Lower leg skin (tissue), 3 donors: ENCODE measurements around the gene ARL17B.
"Not testable (repeated sequence)": the region's sequence is repeated elsewhere in the genome, so short reads cannot be mapped to it uniquely, and the experiment has no call there.

ENCODE experiments used
- POLR2A ChIP-seq, 2 donors: fragments of 450-650 bp; IDR thresholded peaks; one replicate each; pipeline ENCODE4 v1.6.1; 2016 to 2017; ENCODE audit warnings: antibody characterized with exemption in 2 of 2, mild to moderate bottlenecking in 1 of 2, moderate library complexity in 1 of 2
- TF ChIP-seq, protein P1 (sequence below), 3 donors: fragments of 450-650 bp; IDR thresholded peaks; one replicate each; pipeline ENCODE4 v1.5.1; 2016; ENCODE audit warnings: antibody characterized with exemption in 3 of 3, mild to moderate bottlenecking in 3 of 3, moderate library complexity in 2 of 3

DNA sequence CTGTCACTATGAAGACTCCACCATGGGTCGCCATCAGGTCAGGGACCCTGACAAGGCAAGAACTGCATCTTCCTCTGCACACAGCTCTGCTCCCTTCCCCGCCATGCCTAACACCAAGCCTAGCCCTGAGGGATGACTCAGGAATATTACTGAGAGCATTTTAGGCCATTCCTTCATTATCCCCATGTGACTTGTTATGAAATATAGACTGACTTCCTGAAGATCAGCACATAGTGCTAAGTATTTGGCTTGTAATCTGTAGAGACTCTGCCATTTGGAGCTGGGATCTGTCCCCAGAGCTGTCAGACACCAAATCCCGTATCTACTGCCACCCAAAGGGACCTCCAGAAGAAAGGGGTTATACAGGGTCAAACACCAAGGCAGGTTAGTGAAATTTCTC is 19.4 kb downstream of the ARL17B start:
- TF ChIP-seq, protein P1, sequence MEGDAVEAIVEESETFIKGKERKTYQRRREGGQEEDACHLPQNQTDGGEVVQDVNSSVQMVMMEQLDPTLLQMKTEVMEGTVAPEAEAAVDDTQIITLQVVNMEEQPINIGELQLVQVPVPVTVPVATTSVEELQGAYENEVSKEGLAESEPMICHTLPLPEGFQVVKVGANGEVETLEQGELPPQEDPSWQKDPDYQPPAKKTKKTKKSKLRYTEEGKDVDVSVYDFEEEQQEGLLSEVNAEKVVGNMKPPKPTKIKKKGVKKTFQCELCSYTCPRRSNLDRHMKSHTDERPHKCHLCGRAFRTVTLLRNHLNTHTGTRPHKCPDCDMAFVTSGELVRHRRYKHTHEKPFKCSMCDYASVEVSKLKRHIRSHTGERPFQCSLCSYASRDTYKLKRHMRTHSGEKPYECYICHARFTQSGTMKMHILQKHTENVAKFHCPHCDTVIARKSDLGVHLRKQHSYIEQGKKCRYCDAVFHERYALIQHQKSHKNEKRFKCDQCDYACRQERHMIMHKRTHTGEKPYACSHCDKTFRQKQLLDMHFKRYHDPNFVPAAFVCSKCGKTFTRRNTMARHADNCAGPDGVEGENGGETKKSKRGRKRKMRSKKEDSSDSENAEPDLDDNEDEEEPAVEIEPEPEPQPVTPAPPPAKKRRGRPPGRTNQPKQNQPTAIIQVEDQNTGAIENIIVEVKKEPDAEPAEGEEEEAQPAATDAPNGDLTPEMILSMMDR (IDR thresholded peaks at IDR 0.05) = not testable (repeated sequence)
- TF ChIP-seq POLR2A (IDR thresholded peaks at IDR 0.05) = not testable (repeated sequence)
